Fibroblast of villous mesenchyme (primary cell): ENCODE data around the gene HACL1. TPM values are rescaled to one million over a fixed set of nuclear protein-coding genes. Genes with fewer than 3 reads are reported as not detected.

Experiments used
- DNase-seq: peaks from one replicate; pipeline ENCODE4 v3.0.0-alpha.2; 2010; ENCODE audit warnings: low read depth
- H3K4me3 ChIP-seq: 2 replicates; pipeline ENCODE4 v1.5.1; 2011; ENCODE audit warnings: low read depth, mild to moderate bottlenecking, low read length
- total RNA-seq: library from RNA; depleted of rRNA; stranded (reverse); fragments of >200 nt; gene quantifications from 2 replicates; pipeline ENCODE4 v1.2.3, GENCODE V29; 2012
- TF ChIP-seq, protein P1 (sequence below): IDR thresholded peaks from 2 replicates; pipeline ENCODE4 v1.5.1; 2012; ENCODE audit warnings: low read depth, mild to moderate bottlenecking, low read length; ENCODE audit not compliant: insufficient read depth

The HACL1 gene
- total RNA-seq, 1 donor: 33.7 TPM

DNA sequence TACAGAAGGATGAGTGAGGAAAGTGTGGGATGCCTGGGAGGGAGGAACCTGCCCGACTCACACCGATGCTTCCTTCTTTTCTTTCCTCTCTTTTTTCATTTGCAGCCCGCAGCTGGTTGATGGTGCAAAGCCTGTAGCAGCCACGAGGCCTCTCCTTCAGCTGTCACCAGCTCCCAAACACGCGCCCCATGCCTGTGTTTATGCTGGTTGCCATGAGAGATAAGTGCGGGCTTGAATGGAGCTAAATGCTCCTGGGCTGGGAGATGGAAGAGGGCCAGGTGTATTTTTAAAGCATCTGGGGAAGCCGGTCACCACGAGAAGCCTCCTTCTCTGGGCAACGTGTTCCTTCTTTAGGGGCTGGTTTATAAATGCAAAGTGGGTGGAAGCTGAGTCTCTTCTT is 89.2 kb downstream of the HACL1 start:
- TF ChIP-seq, protein P1, sequence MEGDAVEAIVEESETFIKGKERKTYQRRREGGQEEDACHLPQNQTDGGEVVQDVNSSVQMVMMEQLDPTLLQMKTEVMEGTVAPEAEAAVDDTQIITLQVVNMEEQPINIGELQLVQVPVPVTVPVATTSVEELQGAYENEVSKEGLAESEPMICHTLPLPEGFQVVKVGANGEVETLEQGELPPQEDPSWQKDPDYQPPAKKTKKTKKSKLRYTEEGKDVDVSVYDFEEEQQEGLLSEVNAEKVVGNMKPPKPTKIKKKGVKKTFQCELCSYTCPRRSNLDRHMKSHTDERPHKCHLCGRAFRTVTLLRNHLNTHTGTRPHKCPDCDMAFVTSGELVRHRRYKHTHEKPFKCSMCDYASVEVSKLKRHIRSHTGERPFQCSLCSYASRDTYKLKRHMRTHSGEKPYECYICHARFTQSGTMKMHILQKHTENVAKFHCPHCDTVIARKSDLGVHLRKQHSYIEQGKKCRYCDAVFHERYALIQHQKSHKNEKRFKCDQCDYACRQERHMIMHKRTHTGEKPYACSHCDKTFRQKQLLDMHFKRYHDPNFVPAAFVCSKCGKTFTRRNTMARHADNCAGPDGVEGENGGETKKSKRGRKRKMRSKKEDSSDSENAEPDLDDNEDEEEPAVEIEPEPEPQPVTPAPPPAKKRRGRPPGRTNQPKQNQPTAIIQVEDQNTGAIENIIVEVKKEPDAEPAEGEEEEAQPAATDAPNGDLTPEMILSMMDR: no peak
- no peak overlapping the region for H3K4me3 ChIP-seq
- DNase-seq: peak; percentile 6

DNA sequence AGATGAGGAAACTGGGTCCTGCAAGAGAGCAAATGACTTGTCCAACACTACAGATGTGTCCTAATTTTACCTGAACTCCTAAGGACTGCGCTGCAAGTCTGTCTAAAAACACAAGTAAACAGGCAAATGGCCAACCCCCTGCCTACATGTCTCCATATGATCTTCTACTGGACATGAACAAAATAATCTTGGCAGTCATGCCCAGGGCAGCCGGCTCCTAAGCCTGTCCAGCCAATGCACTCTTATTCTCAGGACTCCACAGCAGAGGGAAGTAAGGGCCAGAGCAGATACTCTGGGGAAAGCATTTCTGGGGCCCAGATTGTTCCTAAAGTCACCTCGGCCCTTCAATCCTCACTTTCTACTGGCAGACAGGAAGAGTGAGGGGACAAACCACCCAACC is 90.2 kb downstream of the HACL1 start:
- DNase-seq: no peak
- no peak overlapping the region for H3K4me3 ChIP-seq
- TF ChIP-seq, protein P1: no peak

Other genes starting within 250 kb of the HACL1 start
- 29.3 and 46.2 TPM in 2 replicates for gene METTL6, start 174.0 kb downstream of the HACL1 start, total RNA-seq
- 28.0 and 35.8 TPM in 2 replicates for gene EAF1, start 174.0 kb downstream of the HACL1 start, total RNA-seq
- gene COLQ, start 79.9 kb downstream of the HACL1 start, total RNA-seq: 0.43 and 0.64 TPM in 2 replicates
- 19.6 and 34.1 TPM in 2 replicates for gene BTD, start 176 bp upstream of the HACL1 start, total RNA-seq
- gene ANKRD28, start 196.4 kb upstream of the HACL1 start, total RNA-seq: 248 and 372 TPM in 2 replicates